Hepatocyte (in vitro differentiated cells): ENCODE results near the gene NEUROD2. TPM values are rescaled to one million over a fixed set of nuclear protein-coding genes. Genes with fewer than 3 reads are reported as not detected.

Source experiments
- DNase-seq: peaks from one replicate; pipeline ENCODE4 v3.0.0-alpha.2; 2016; ENCODE audit warnings: low spot score
- H2AFZ ChIP-seq: fragments of 200-600 bp; sonication (generic); 2 replicates; pipeline ENCODE4 v1.6.0; 2016; ENCODE audit warnings: antibody characterized with exemption, mild to moderate bottlenecking
- H3K27ac ChIP-seq: fragments of 200-600 bp; sonication (generic); 2 replicates; pipeline ENCODE4 v1.5.1; 2016; ENCODE audit warnings: mild to moderate bottlenecking
- H3K27me3 ChIP-seq: fragments of 200-600 bp; sonication (generic); 2 replicates; pipeline ENCODE4 v1.6.1; 2016
- H3K36me3 ChIP-seq: fragments of 200-600 bp; sonication (generic); replicated peaks from 2 replicates; pipeline ENCODE4 v1.5.1; 2016; ENCODE audit warnings: low read depth; ENCODE audit not compliant: insufficient read depth
- H3K4me1 ChIP-seq: fragments of 200-600 bp; sonication (generic); 2 replicates; pipeline ENCODE4 v1.5.1; 2016; ENCODE audit warnings: mild to moderate bottlenecking, moderate library complexity; ENCODE audit not compliant: insufficient read depth
- H3K4me2 ChIP-seq: fragments of 200-600 bp; sonication (generic); 2 replicates; pipeline ENCODE4 v1.6.0; 2016
- H3K4me3 ChIP-seq: fragments of 200-600 bp; sonication (generic); 2 replicates; pipeline ENCODE4 v1.5.1; 2016; ENCODE audit warnings: mild to moderate bottlenecking
- H3K79me2 ChIP-seq: fragments of 200-600 bp; sonication (generic); 2 replicates; pipeline ENCODE4 v1.6.0; 2017; ENCODE audit warnings: mild to moderate bottlenecking
- H3K9me2 ChIP-seq: fragments of 200-600 bp; sonication (generic); replicated peaks from 2 replicates; pipeline ENCODE4 v1.6.0; 2017; ENCODE audit warnings: mild to moderate bottlenecking; ENCODE audit not compliant: insufficient read depth
- H3K9me3 ChIP-seq: fragments of 200-600 bp; sonication (generic); 2 replicates; pipeline ENCODE4 v1.5.1; 2016; ENCODE audit warnings: low read depth, mild to moderate bottlenecking
- H4K20me1 ChIP-seq: fragments of 200-600 bp; sonication (generic); 2 replicates; pipeline ENCODE4 v1.6.0; 2016; ENCODE audit warnings: mild to moderate bottlenecking; ENCODE audit not compliant: insufficient read depth, poor library complexity, severe bottlenecking
- EZH2 ChIP-seq: fragments of 200-600 bp; sonication (generic); IDR thresholded peaks from 2 replicates; pipeline ENCODE4 v1.6.1; 2016; ENCODE audit warnings: antibody characterized with exemption, mild to moderate bottlenecking, borderline replicate concordance
- EZH2phosphoT487 ChIP-seq: fragments of 200-600 bp; sonication (generic); IDR thresholded peaks from one replicate; pipeline ENCODE4 v1.6.1; 2018; ENCODE audit warnings: antibody characterized with exemption, mild to moderate bottlenecking, low read depth, moderate library complexity; ENCODE audit not compliant: unreplicated experiment, severe bottlenecking
- WGBS: methylation state at CpG from one replicate; pipeline ENCODE4 v1.1.6; 2016; ENCODE audit warnings: low lambda C conversion rate; ENCODE audit errors: missing lambda C conversion rate; 5-methylcytosine and 5-hydroxymethylcytosine counted together
- polyA plus RNA-seq: library from polyadenylated mRNA; unstranded; fragments of >200 nt; fragmentation: Nextera tagmentation; extraction: Ambion mirVana; gene quantifications from 2 replicates; pipeline ENCODE4 v1.2.1, GENCODE V29; 2016
- total RNA-seq: library from RNA; depleted of rRNA; stranded (reverse); fragments of >200 nt; gene quantifications from 2 replicates; pipeline ENCODE4 v1.2.3, GENCODE V29; 2014
- TF ChIP-seq, protein P1 (sequence below): fragments of 200-600 bp; sonication (generic); IDR thresholded peaks from 2 replicates; pipeline ENCODE4 v1.5.1; 2016; ENCODE audit warnings: antibody characterized with exemption, mild to moderate bottlenecking; ENCODE audit not compliant: poor library complexity

Gene NEUROD2
- total and polyA plus RNA-seq, 2 experiments from 2014 or later = not detected

DNA sequence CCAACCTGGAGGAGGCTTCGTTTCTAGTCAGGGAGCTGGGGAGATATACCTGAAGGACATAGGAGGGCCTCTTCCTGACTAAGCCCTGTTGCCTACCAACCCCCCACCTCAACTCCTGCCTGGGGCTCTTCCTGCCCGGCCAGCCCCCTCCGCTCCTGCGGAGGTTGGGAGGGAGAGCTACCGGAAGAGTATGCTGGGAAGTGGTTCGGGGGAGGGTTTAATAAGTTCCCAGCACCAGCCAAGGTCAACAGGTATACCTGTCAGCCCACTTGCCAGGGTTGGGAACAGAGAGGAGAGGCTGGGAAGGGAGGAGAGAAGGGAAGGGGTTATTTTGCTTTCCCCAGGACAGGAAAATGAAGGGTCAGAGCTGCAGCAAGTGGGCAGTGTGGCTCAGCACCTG is 23.7 kb upstream of the NEUROD2 start:
- Histone ChIP-seq H3K9me3 (no peaks in the 10 kb centered on the region), H3K9me2 (no peaks in the 10 kb centered on the region), H3K4me2 (no peak overlapping the region), H2AFZ (no peak overlapping the region), H3K36me3 (no peaks in the 10 kb centered on the region), H3K27me3 (peaks cover 26% of the 10 kb centered on the region), H3K4me1 (peaks cover 35% of the 10 kb centered on the region), H3K79me2 (no peaks in the 10 kb centered on the region), H3K4me3 (no peak overlapping the region), H4K20me1 (no peaks in the 10 kb centered on the region), H3K27ac (no peak overlapping the region)
- TF ChIP-seq, protein P1, sequence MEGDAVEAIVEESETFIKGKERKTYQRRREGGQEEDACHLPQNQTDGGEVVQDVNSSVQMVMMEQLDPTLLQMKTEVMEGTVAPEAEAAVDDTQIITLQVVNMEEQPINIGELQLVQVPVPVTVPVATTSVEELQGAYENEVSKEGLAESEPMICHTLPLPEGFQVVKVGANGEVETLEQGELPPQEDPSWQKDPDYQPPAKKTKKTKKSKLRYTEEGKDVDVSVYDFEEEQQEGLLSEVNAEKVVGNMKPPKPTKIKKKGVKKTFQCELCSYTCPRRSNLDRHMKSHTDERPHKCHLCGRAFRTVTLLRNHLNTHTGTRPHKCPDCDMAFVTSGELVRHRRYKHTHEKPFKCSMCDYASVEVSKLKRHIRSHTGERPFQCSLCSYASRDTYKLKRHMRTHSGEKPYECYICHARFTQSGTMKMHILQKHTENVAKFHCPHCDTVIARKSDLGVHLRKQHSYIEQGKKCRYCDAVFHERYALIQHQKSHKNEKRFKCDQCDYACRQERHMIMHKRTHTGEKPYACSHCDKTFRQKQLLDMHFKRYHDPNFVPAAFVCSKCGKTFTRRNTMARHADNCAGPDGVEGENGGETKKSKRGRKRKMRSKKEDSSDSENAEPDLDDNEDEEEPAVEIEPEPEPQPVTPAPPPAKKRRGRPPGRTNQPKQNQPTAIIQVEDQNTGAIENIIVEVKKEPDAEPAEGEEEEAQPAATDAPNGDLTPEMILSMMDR = no peak
- DNase-seq = no peak
- WGBS = 13% methylated on average over 6 of the region's 6 CpGs

DNA sequence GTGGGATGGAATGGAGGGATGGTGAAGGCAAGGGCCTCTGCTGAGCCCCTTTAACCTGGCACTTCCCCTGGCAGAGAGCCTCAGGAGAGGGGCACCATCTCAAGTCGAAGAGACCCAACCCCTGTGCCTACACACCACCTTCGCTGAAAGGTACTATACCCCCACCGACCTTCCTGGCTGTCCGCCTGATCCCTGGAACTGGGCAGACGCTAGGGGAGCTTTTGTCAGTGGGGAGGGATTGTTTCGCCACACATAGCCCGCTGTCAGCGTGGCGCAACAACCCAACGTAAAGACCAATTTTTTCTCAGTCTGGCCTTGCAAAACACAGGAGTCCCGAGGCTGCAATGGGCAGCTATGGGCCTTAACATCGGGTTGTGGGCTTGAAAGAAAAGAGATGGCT is 22.2 kb upstream of the NEUROD2 start:
- WGBS = 82% methylated on average over 12 of the region's 12 CpGs
- TF ChIP-seq, protein P1 = no peak
- TF ChIP-seq EZH2phosphoT487 (no peak), EZH2 (no peak)
- H4K20me1 ChIP-seq = no peaks in the 10 kb centered on the region
- H3K4me3 ChIP-seq = no peak overlapping the region
- no peaks in the 10 kb centered on the region for H3K9me2 ChIP-seq
- H2AFZ ChIP-seq = no peak overlapping the region
- no peaks in the 10 kb centered on the region for H3K79me2 ChIP-seq
- no peak for DNase-seq
- no peaks in the 10 kb centered on the region for H3K9me3 ChIP-seq
- H3K27me3 ChIP-seq = peaks cover 41% of the 10 kb centered on the region
- H3K4me1 ChIP-seq = peaks cover 34% of the 10 kb centered on the region
- no peaks in the 10 kb centered on the region for H3K36me3 ChIP-seq
- no peak overlapping the region for H3K27ac ChIP-seq
- H3K4me2 ChIP-seq = no peak overlapping the region

DNA sequence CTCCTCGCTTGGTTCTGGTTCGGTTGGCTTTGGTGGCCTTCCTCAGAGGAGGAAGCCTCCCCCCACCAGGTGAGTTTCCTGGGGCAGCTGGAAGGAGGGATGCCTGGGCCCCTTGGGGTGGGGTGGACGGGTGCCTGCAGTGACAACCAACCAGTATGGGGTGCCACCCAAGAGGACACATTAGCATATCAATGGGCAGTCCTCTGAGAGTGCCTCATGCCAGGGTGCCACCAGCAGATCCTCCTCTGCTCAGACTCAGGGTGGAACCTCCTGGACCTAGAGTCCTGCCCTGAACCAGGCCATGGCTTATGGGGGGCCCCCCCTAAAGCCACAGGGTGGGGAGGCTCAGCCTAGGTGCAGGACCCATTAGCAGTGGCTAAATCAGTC is 21.8 kb upstream of the NEUROD2 start:
- H4K20me1 ChIP-seq = no peaks in the 10 kb centered on the region
- H3K9me3 ChIP-seq = no peaks in the 10 kb centered on the region
- 71% methylated on average over 3 of the region's 3 CpGs for WGBS
- no peaks in the 10 kb centered on the region for H3K36me3 ChIP-seq
- H3K4me2 ChIP-seq = no peak overlapping the region
- no peak overlapping the region for H3K27ac ChIP-seq
- no peak overlapping the region for H3K4me3 ChIP-seq
- H3K27me3 ChIP-seq = peaks cover 45% of the 10 kb centered on the region
- TF ChIP-seq, protein P1 = no peak
- TF ChIP-seq EZH2 (no peak), EZH2phosphoT487 (no peak)
- H3K4me1 ChIP-seq = peaks cover 34% of the 10 kb centered on the region
- no peaks in the 10 kb centered on the region for H3K79me2 ChIP-seq
- no peak for DNase-seq
- H3K9me2 ChIP-seq = no peaks in the 10 kb centered on the region
- no peak overlapping the region for H2AFZ ChIP-seq
